Mesenchymal stem cell (in vitro differentiated cells and primary cell): ENCODE results near the gene SETD3.

Source experiments
- DNase-seq: peaks from one replicate; pipeline ENCODE4 v3.0.0-alpha.2; 2013
- H2AFZ ChIP-seq: one replicate; pipeline ENCODE4 v1.6.1; 2013; ENCODE audit warnings: low read depth, mild to moderate bottlenecking, control low read depth, inconsistent platforms, low read length, moderate library complexity
- H2AK5ac ChIP-seq: 2 replicates; pipeline ENCODE4 v1.6.1; 2013; ENCODE audit warnings: low read length, moderate library complexity, mild to moderate bottlenecking, inconsistent platforms; ENCODE audit not compliant: severe bottlenecking
- H2BK120ac ChIP-seq: one replicate; pipeline ENCODE4 v1.6.1; 2013; ENCODE audit warnings: low read depth, mild to moderate bottlenecking, inconsistent platforms, low read length, moderate library complexity
- H2BK12ac ChIP-seq, 2 experiments: one replicate each; pipeline ENCODE4 v1.6.1; 2013; ENCODE audit warnings: inconsistent platforms in 2 of 2, low read length in 2 of 2, mild to moderate bottlenecking in 2 of 2, moderate library complexity in 2 of 2, control low read depth in 1 of 2
- H2BK15ac ChIP-seq: one replicate; pipeline ENCODE4 v1.6.1; 2013; ENCODE audit warnings: mild to moderate bottlenecking, low read depth, inconsistent platforms; ENCODE audit not compliant: poor library complexity, severe bottlenecking
- H2BK5ac ChIP-seq: 2 replicates; pipeline ENCODE4 v1.6.1; 2013; ENCODE audit warnings: low read depth, mild to moderate bottlenecking, low read length, control low read depth, inconsistent platforms; ENCODE audit not compliant: poor library complexity, severe bottlenecking
- H3K14ac ChIP-seq, 2 experiments: one replicate each; pipeline ENCODE4 v1.6.1; 2013; ENCODE audit warnings: inconsistent platforms in 2 of 2, low read length in 2 of 2, control low read depth in 1 of 2, mild to moderate bottlenecking in 1 of 2, moderate library complexity in 1 of 2
- H3K18ac ChIP-seq, 2 experiments: one replicate each; pipeline ENCODE4 v1.6.1; 2013; ENCODE audit warnings: inconsistent platforms in 2 of 2, low read length in 2 of 2, control low read depth in 1 of 2, low read depth in 1 of 2, mild to moderate bottlenecking in 1 of 2
- H3K23ac ChIP-seq, 2 experiments: one replicate each; pipeline ENCODE4 v1.6.1; 2013; ENCODE audit warnings: inconsistent platforms in 2 of 2, low read length in 2 of 2, mild to moderate bottlenecking in 2 of 2, moderate library complexity in 2 of 2, control low read depth in 1 of 2
- H3K27ac ChIP-seq: 2 replicates; pipeline ENCODE4 v1.5.1; 2013; ENCODE audit warnings: mild to moderate bottlenecking, moderate library complexity, low read length, control low read depth, inconsistent platforms; ENCODE audit not compliant: poor library complexity, severe bottlenecking
- H3K27me3 ChIP-seq, 2 experiments: 2 replicates each; pipeline versions ENCODE4 v1.6.1 to v1.7.0; 2013; ENCODE audit warnings: low read length in 2 of 2, mild to moderate bottlenecking in 2 of 2, moderate library complexity in 2 of 2, control low read depth in 1 of 2, inconsistent platforms in 1 of 2; ENCODE audit not compliant: control insufficient read depth in 1 of 2, insufficient read depth in 1 of 2
- H3K36me3 ChIP-seq, 2 experiments: 2 replicates each; pipeline versions ENCODE4 v1.6.1 to v1.7.0; 2013; ENCODE audit warnings: low read length in 2 of 2, control low read depth in 1 of 2, inconsistent platforms in 1 of 2, low read depth in 1 of 2, mild to moderate bottlenecking in 1 of 2; ENCODE audit not compliant: insufficient read depth in 2 of 2, control insufficient read depth in 1 of 2
- H3K4ac ChIP-seq, 2 experiments: one replicate each; pipeline ENCODE4 v1.6.1; 2013; ENCODE audit warnings: inconsistent platforms in 2 of 2, low read length in 2 of 2, mild to moderate bottlenecking in 2 of 2, moderate library complexity in 2 of 2, control low read depth in 1 of 2, low read depth in 1 of 2
- H3K4me1 ChIP-seq: 2 replicates; pipeline ENCODE4 v1.6.1; 2013; ENCODE audit warnings: low read depth, low read length, control low read depth; ENCODE audit not compliant: control insufficient read depth, insufficient read depth
- H3K4me2 ChIP-seq: 2 replicates; pipeline ENCODE4 v1.6.1; 2013; ENCODE audit warnings: low read length, mild to moderate bottlenecking, inconsistent platforms; ENCODE audit not compliant: poor library complexity, severe bottlenecking
- H3K4me3 ChIP-seq, 2 experiments: 2 replicates each; pipeline versions ENCODE4 v1.5.1 to v1.7.0; 2013; ENCODE audit warnings: low read length in 2 of 2, mild to moderate bottlenecking in 2 of 2, control low read depth in 1 of 2, low read depth in 1 of 2; ENCODE audit not compliant: insufficient read depth in 1 of 2
- H3K79me1 ChIP-seq: replicated peaks from 2 replicates; pipeline ENCODE4 v1.6.1; 2013; ENCODE audit warnings: mild to moderate bottlenecking, control low read depth, low read length, inconsistent platforms; ENCODE audit not compliant: poor library complexity, severe bottlenecking
- H3K9ac ChIP-seq: 2 replicates; pipeline ENCODE4 v1.7.0; 2013; ENCODE audit warnings: mild to moderate bottlenecking, low read length, moderate library complexity
- H3K9me3 ChIP-seq: 2 replicates; pipeline ENCODE4 v1.7.0; 2013; ENCODE audit warnings: mild to moderate bottlenecking, low read length; ENCODE audit not compliant: control insufficient read depth
- H4K8ac ChIP-seq: one replicate; pipeline ENCODE4 v1.6.1; 2013; ENCODE audit warnings: inconsistent platforms, mild to moderate bottlenecking, low read length, moderate library complexity
- H4K91ac ChIP-seq: one replicate; pipeline ENCODE4 v1.6.1; 2013; ENCODE audit warnings: mild to moderate bottlenecking, low read length, inconsistent platforms
- WGBS: methylation state at CpG from one replicate; pipeline ENCODE4 v1.1.7; 2013; ENCODE audit warnings: mixed read lengths; 5-methylcytosine and 5-hydroxymethylcytosine counted together

Gene SETD3

DNA sequence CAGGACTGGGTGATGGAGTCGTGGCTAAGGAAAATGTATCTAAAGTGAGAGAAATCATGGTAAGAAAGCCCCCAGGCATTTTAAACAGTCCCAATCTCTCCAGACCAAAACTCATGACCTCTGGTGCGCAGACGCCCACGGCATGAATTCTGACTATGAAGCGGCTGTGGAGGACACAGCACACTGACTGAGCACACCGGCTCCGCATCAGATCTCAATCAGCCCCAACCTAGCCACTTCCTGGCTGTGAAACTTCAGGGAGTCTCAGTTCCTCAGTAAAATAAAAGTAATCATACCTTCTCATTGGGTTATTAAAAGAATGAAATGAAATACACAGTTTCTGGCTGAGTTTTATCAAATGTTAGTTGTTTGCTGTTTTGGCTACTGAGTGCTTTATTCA is 38.7 kb downstream of the SETD3 start:
- DNase-seq: no peak
- no peak overlapping the region for H3K27ac ChIP-seq
- H2BK120ac ChIP-seq: no peak overlapping the region
- H2AK5ac ChIP-seq: no peak overlapping the region
- no peak overlapping the region for H2AFZ ChIP-seq
- peaks cover 37 to 46% of the 10 kb centered on the region in 2 experiments for H3K36me3 ChIP-seq
- 92% methylated on average over 4 of the region's 7 CpGs for WGBS
- H4K91ac ChIP-seq: no peak overlapping the region
- H3K27me3 ChIP-seq: no peaks in the 10 kb centered on the region
- H2BK15ac ChIP-seq: no peak overlapping the region
- no peak overlapping the region for H3K14ac ChIP-seq
- no peak overlapping the region for H3K4ac ChIP-seq
- H3K4me3 ChIP-seq: no peak overlapping the region
- no peak overlapping the region for H3K23ac ChIP-seq
- no peaks in the 10 kb centered on the region for H3K9me3 ChIP-seq
- H3K9ac ChIP-seq: no peak overlapping the region
- H3K4me2 ChIP-seq: no peak overlapping the region
- H3K4me1 ChIP-seq: peaks cover 3% of the 10 kb centered on the region
- H4K8ac ChIP-seq: no peak overlapping the region
- H3K18ac ChIP-seq: no peak overlapping the region
- peaks cover 49% of the 10 kb centered on the region for H3K79me1 ChIP-seq
- no peak overlapping the region for H2BK12ac ChIP-seq
- H2BK5ac ChIP-seq: no peak overlapping the region

DNA sequence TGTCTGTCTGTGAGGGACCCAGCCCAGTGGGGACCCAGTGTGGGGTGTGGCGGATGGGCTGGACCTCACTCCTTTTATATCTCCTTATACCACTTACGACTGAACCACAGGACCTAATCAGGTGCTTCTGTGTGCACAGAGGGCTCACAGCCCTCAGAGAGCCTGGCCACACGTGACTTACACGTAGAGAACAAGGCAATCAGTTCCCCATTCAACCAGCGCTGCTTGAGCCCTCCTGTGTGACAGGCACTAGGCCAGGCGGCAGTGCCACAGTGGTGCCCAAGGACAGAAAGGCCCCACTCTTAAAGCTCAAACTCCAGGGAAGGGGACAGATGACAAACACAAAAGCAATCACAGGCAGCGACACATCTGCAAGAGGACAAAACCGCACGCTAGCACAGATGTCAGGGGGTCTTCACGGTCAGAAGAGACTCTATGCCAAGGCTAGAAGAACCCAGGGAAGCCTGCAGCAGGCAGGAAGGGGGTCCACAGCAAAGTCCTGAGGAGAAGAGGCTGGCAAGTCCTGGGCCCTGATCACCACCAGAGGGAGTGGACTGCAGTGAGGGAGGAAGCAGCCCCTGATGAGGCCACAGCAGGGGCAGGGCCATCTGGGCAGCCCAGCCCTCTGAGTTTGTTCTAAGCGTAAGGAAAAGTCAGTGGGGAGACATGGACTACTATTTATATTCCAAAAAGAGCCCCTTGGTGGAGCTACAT is 39.3 kb downstream of the SETD3 start:
- H2AFZ ChIP-seq: no peak overlapping the region
- no peak overlapping the region for H3K4ac ChIP-seq
- H4K8ac ChIP-seq: no peak overlapping the region
- H3K27ac ChIP-seq: no peak overlapping the region
- no peak overlapping the region for H2BK12ac ChIP-seq
- peaks cover 46% of the 10 kb centered on the region for H3K79me1 ChIP-seq
- H3K4me3 ChIP-seq: no peak overlapping the region
- H3K4me1 ChIP-seq: peaks cover 3% of the 10 kb centered on the region
- no peak overlapping the region for H3K4me2 ChIP-seq
- no peak overlapping the region for H3K18ac ChIP-seq
- H4K91ac ChIP-seq: no peak overlapping the region
- H3K9ac ChIP-seq: no peak overlapping the region
- no peak overlapping the region for H2AK5ac ChIP-seq
- no peak overlapping the region for H2BK15ac ChIP-seq
- no peaks in the 10 kb centered on the region for H3K27me3 ChIP-seq
- DNase-seq: peak; percentile 37
- H2BK120ac ChIP-seq: no peak overlapping the region
- WGBS: 93% methylated on average over 11 of the region's 11 CpGs
- peaks cover 31 to 48% of the 10 kb centered on the region in 2 experiments for H3K36me3 ChIP-seq
- no peak overlapping the region for H2BK5ac ChIP-seq
- no peak overlapping the region for H3K14ac ChIP-seq
- H3K23ac ChIP-seq: no peak overlapping the region
- H3K9me3 ChIP-seq: no peaks in the 10 kb centered on the region

DNA sequence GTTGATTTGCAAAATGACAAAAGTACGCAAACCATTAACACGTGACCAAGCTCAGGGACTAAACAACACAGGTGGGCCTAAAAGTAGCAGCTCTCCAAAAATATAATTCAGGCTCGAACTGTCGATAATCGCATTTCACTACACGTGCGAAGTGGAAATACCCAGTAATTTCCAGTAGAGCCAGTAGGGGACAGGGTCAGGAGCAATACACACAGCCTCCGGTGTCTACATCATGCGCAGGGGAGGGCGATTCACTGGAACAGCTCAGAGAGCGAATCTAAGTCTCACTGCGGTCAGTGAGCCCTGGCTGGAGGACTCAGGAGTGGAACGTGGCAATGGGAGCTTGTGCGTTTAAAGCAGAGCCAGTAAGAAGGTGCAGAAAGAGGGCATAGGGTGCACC is 40.4 kb downstream of the SETD3 start:
- 93% methylated on average over 14 of the region's 14 CpGs for WGBS
- Histone ChIP-seq H2BK120ac (no peak overlapping the region), H3K23ac (peak overlapping the region in 1 of 2 experiments; percentile 57), H4K8ac (no peak overlapping the region), H3K4ac (no peak overlapping the region), H3K36me3 (peaks cover 31 to 51% of the 10 kb centered on the region in 2 experiments), H3K9ac (no peak overlapping the region), H2BK5ac (no peak overlapping the region), H3K4me2 (no peak overlapping the region), H2AK5ac (no peak overlapping the region), H2BK12ac (no peak overlapping the region), H3K4me3 (no peak overlapping the region), H3K27me3 (no peaks in the 10 kb centered on the region), H2AFZ (no peak overlapping the region), H3K4me1 (peaks cover 3% of the 10 kb centered on the region), H3K9me3 (no peaks in the 10 kb centered on the region), H3K79me1 (peaks cover 50% of the 10 kb centered on the region), H2BK15ac (no peak overlapping the region), H4K91ac (no peak overlapping the region), H3K27ac (no peak overlapping the region), H3K14ac (no peak overlapping the region), H3K18ac (no peak overlapping the region)
- no peak for DNase-seq

DNA sequence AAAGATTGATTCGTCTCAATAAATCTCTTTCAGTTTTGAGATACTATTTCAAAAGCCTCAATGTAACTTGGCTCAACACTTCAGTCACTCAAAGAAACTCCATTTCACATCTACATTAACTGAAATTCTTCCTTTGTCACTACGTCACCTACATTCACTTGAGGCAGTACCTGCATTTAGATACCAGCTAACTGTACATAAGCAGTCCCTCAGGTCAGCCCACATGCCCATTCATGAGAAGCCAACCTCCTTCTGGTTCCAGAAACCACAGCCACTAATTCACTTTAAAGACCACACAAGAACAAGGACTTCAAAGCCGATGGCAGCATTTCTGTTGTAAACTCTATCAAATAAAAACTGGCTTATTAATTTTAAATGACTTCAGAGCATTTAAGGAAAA is 43.0 kb downstream of the SETD3 start:
- H3K4ac ChIP-seq: no peak overlapping the region
- H2BK15ac ChIP-seq: no peak overlapping the region
- H2BK12ac ChIP-seq: no peak overlapping the region
- no peak overlapping the region for H3K14ac ChIP-seq
- no peak overlapping the region for H3K4me3 ChIP-seq
- no peak overlapping the region for H2BK5ac ChIP-seq
- no peaks in the 10 kb centered on the region for H3K9me3 ChIP-seq
- no peak overlapping the region for H3K4me2 ChIP-seq
- no peak overlapping the region for H2AK5ac ChIP-seq
- no peak overlapping the region for H3K18ac ChIP-seq
- H2AFZ ChIP-seq: no peak overlapping the region
- peaks cover 3% of the 10 kb centered on the region for H3K4me1 ChIP-seq
- H3K79me1 ChIP-seq: peaks cover 47% of the 10 kb centered on the region
- H3K27ac ChIP-seq: no peak overlapping the region
- 76% methylated on average over 2 of the region's 3 CpGs for WGBS
- H3K9ac ChIP-seq: no peak overlapping the region
- peaks cover 33 to 57% of the 10 kb centered on the region in 2 experiments for H3K36me3 ChIP-seq
- no peak for DNase-seq
- H4K91ac ChIP-seq: no peak overlapping the region
- no peak overlapping the region for H2BK120ac ChIP-seq
- H3K27me3 ChIP-seq: no peaks in the 10 kb centered on the region
- H4K8ac ChIP-seq: no peak overlapping the region
- no peak overlapping the region for H3K23ac ChIP-seq
